KMS-11 (cell line): ENCODE data around the gene EVX1.

Experiments used
- H2AFZ ChIP-seq: fragments of 200-600 bp; sonication (generic); 2 replicates; pipeline ENCODE4 v1.6.1; 2016; ENCODE audit warnings: antibody characterized with exemption, mixed run types, low read depth
- H3K27ac ChIP-seq: fragments of 200-600 bp; sonication (generic); 2 replicates; pipeline ENCODE4 v1.6.1; 2016; ENCODE audit warnings: mild to moderate bottlenecking, mixed run types
- H3K27me3 ChIP-seq: fragments of 200-600 bp; sonication (generic); 2 replicates; pipeline ENCODE4 v1.6.1; 2017; ENCODE audit warnings: mild to moderate bottlenecking, low read depth, mixed run types, moderate library complexity; ENCODE audit not compliant: insufficient read depth
- H3K36me3 ChIP-seq: fragments of 200-600 bp; sonication (generic); 2 replicates; pipeline ENCODE4 v1.6.1; 2017; ENCODE audit warnings: mild to moderate bottlenecking, mixed run types; ENCODE audit not compliant: insufficient read depth
- H3K4me1 ChIP-seq: fragments of 200-600 bp; sonication (generic); 2 replicates; pipeline ENCODE4 v1.6.1; 2016; ENCODE audit warnings: mild to moderate bottlenecking, low read depth, mixed run types; ENCODE audit not compliant: poor library complexity, severe bottlenecking
- H3K4me2 ChIP-seq: fragments of 200-600 bp; sonication (generic); 2 replicates; pipeline ENCODE4 v1.7.0; 2016; ENCODE audit warnings: mild to moderate bottlenecking, mixed run types
- H3K4me3 ChIP-seq: fragments of 200-600 bp; sonication (generic); IDR thresholded peaks from 2 replicates; pipeline ENCODE4 v1.6.1; 2017; ENCODE audit warnings: low read depth, low read length, mixed read lengths; ENCODE audit not compliant: insufficient read depth
- H3K79me2 ChIP-seq: fragments of 200-600 bp; sonication (generic); 2 replicates; pipeline ENCODE4 v1.6.1; 2016; ENCODE audit warnings: low read depth, mixed run types; ENCODE audit not compliant: insufficient read depth
- H3K9ac ChIP-seq: fragments of 200-600 bp; sonication (generic); 2 replicates; pipeline ENCODE4 v1.6.1; 2016; ENCODE audit warnings: mild to moderate bottlenecking, mixed run types
- H4K20me1 ChIP-seq: fragments of 200-600 bp; sonication (generic); 2 replicates; pipeline ENCODE4 v1.6.1; 2016; ENCODE audit warnings: mild to moderate bottlenecking, mixed run types; ENCODE audit not compliant: insufficient read depth
- CTCF ChIP-seq: fragments of 200-600 bp; sonication (generic); conservative IDR thresholded peaks from 2 replicates; pipeline ENCODE4 v1.6.1; 2017; ENCODE audit warnings: low read depth, mild to moderate bottlenecking, antibody characterized with exemption, low read length, moderate library complexity, mixed read lengths

Gene EVX1

GRCh38 chr7:27217951-27218350 is 24.7 kb upstream of the EVX1 start:
- Histone ChIP-seq H3K4me1 (peaks cover 9% of the 10 kb centered on the region), H4K20me1 (no peaks in the 10 kb centered on the region), H3K4me3 (no peak overlapping the region), H2AFZ (no peak overlapping the region), H3K9ac (no peak overlapping the region), H3K27me3 (no peaks in the 10 kb centered on the region), H3K27ac (no peak overlapping the region), H3K36me3 (no peaks in the 10 kb centered on the region), H3K79me2 (no peaks in the 10 kb centered on the region), H3K4me2 (no peak overlapping the region)
- TF ChIP-seq CTCF = no peak

GRCh38 chr7:27219821-27220220 is 22.8 kb upstream of the EVX1 start:
- H3K4me3 ChIP-seq = no peak overlapping the region
- no peak for TF ChIP-seq CTCF
- no peaks in the 10 kb centered on the region for H3K36me3 ChIP-seq
- peaks cover 9% of the 10 kb centered on the region for H3K4me1 ChIP-seq
- H3K79me2 ChIP-seq = no peaks in the 10 kb centered on the region
- no peak overlapping the region for H3K9ac ChIP-seq
- no peak overlapping the region for H3K4me2 ChIP-seq
- no peak overlapping the region for H2AFZ ChIP-seq
- no peaks in the 10 kb centered on the region for H4K20me1 ChIP-seq
- no peak overlapping the region for H3K27ac ChIP-seq
- H3K27me3 ChIP-seq = no peaks in the 10 kb centered on the region

- no peak for TF ChIP-seq CTCF
- no peaks in the 10 kb centered on the region for H3K27me3 ChIP-seq
These were observed 22.1 kb upstream of the EVX1 start for GRCh38 chr7:27220440-27220955.

GRCh38 chr7:27221201-27221797 is 21.3 kb upstream of the EVX1 start:
- H3K79me2 ChIP-seq = no peaks in the 10 kb centered on the region
- H4K20me1 ChIP-seq = no peaks in the 10 kb centered on the region
- no peak for TF ChIP-seq CTCF
- no peaks in the 10 kb centered on the region for H3K27me3 ChIP-seq
- no peaks in the 10 kb centered on the region for H3K36me3 ChIP-seq
- H3K27ac ChIP-seq = no peak overlapping the region
- H3K4me2 ChIP-seq = no peak overlapping the region
- peaks cover 9% of the 10 kb centered on the region for H3K4me1 ChIP-seq
- no peak overlapping the region for H3K4me3 ChIP-seq
- no peak overlapping the region for H3K9ac ChIP-seq
- no peak overlapping the region for H2AFZ ChIP-seq

More at GRCh38 chr7:27220440-27220955, 22.1 kb upstream of the EVX1 start:
- no peak overlapping the region for H3K27ac ChIP-seq
- no peak overlapping the region for H3K4me3 ChIP-seq
- peaks cover 9% of the 10 kb centered on the region for H3K4me1 ChIP-seq
- no peaks in the 10 kb centered on the region for H3K36me3 ChIP-seq
- no peak overlapping the region for H3K9ac ChIP-seq
- no peak overlapping the region for H3K4me2 ChIP-seq
- H3K79me2 ChIP-seq = no peaks in the 10 kb centered on the region
- H4K20me1 ChIP-seq = no peaks in the 10 kb centered on the region
- no peak overlapping the region for H2AFZ ChIP-seq
